Measurements from ENCODE around the gene LRRC73.
"Not testable (repeated sequence)": the region's sequence is repeated elsewhere in the genome, so short reads cannot be mapped to it uniquely, and the experiment has no call there.

Gene LRRC73

GRCh38 chr6:43464337-43464736 is 45.8 kb downstream of the LRRC73 start:
- no peak for DNase-seq (ENCODE audit: low spot score)

- no peak for DNase-seq (ENCODE audit: low spot score)
Observed at GRCh38 chr6:43461936-43462335, 48.2 kb downstream of the LRRC73 start.

- no peak for DNase-seq (ENCODE audit: low spot score)
Observed at GRCh38 chr6:43460032-43460431, 50.1 kb downstream of the LRRC73 start.

- no peak for DNase-seq (ENCODE audit: low spot score)
Observed at GRCh38 chr6:43459535-43459934, 50.6 kb downstream of the LRRC73 start.

- not testable (repeated sequence) for DNase-seq (ENCODE audit: low spot score)
Observed at GRCh38 chr6:43458154-43458553, 52.0 kb downstream of the LRRC73 start.

- DNase-seq (ENCODE audit: low spot score), result no peak
Observed at GRCh38 chr6:43457643-43458042, 52.5 kb downstream of the LRRC73 start.
